Tracheal epithelial cell (primary cell): ENCODE measurements around the gene PSMB1. TPM values are rescaled to one million over a fixed set of nuclear protein-coding genes. Genes with fewer than 3 reads are reported as not detected.

Experiments
- total RNA-seq: library from RNA; depleted of rRNA; stranded (reverse); fragments of >200 nt; gene quantifications from 2 replicates; pipeline ENCODE4 v1.2.1, GENCODE V29; 2014

The PSMB1 gene
- 169 and 254 TPM in 2 replicates for total RNA-seq

GRCh38 chr6:170552765-170553533 is at the start of gene PSMB1:
TSS of gene PSMB1 (minus strand) at chr6:170553307. CDS start at chr6:170553242, 65 bp downstream.

GRCh38 chr6:170584181-170584953 is 31.3 kb upstream of the PSMB1 start, which contains the start of gene PDCD2:
TSS of gene PDCD2 (minus strand) at chr6:170584637. CDS start at chr6:170584581, 56 bp downstream.

GRCh38 chr6:170554013-170554795 is 1.1 kb upstream of the PSMB1 start, which contains the start of gene TBP:
TSS of gene TBP (plus strand) at chr6:170554369. CDS start at chr6:170557030, 2,661 bp downstream.

Other genes with a start within 250 kb of the PSMB1 start
- gene FAM120B, start 246.5 kb downstream of the PSMB1 start, total RNA-seq = 6.0 and 9.4 TPM in 2 replicates
- gene TBP, start 1.1 kb upstream of the PSMB1 start, total RNA-seq = 9.2 and 9.8 TPM in 2 replicates
- gene PDCD2, start 31.3 kb upstream of the PSMB1 start, total RNA-seq = 104 and 122 TPM in 2 replicates